NCI-H1436 (cell line): ENCODE results near the gene CLNS1A.
"Not testable (repeated sequence)": the region's sequence is repeated elsewhere in the genome, so short reads cannot be mapped to it uniquely, and the experiment has no call there.

Source experiments
- DNase-seq: peaks from one replicate; lab custom pipeline; 2025; lab: John Stamatoyannopoulos, UW

Gene CLNS1A

DNA sequence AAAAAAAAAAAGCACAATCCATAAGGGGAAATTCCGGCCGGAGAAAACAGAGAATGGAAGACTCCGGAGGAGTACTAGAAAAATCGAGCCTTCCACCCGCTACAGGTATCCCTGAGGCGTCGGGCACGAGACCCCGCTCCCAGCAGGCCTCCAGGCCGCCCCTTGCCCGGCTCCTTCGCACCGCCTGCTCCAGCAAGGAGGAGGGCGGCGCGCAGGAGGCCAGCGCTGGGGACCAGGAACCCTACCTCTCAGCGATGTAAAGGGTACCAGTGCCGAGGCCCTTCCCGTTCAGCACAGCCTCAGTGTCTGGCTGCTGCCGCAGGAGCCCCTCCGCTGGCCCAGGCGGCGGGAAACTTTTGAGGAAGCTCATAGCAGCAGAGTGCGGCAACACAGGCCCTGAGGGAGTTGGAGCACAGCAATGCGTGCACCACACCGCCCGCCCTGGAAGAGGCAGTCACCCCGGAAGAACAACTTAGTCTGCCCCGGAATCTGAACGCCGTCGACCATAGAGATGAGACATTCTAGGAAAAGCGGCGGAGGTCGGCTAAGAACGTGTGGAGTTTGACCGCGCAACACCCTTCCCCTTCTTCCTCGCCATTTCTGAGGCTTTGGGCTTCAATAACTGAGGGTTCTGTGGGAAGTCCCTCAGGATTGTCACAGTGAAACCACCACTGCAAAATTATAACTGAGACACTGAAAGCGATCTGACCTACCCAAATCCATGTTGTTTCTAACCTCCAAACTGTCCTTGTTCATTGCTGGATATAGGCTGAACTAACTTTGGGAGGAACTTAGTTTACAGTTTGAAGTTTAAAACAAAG lies at the start of gene CLNS1A:
Gene CLNS1A (minus strand): TSS at position 450 of the 821 bp plus-strand sequence. CDS start 80 bp downstream, at position 370.
- DNase-seq: peak; percentile 83

GRCh38 chr11:77687088-77687487 lies 49.5 kb upstream of the CLNS1A start:
- DNase-seq: no peak

DNA sequence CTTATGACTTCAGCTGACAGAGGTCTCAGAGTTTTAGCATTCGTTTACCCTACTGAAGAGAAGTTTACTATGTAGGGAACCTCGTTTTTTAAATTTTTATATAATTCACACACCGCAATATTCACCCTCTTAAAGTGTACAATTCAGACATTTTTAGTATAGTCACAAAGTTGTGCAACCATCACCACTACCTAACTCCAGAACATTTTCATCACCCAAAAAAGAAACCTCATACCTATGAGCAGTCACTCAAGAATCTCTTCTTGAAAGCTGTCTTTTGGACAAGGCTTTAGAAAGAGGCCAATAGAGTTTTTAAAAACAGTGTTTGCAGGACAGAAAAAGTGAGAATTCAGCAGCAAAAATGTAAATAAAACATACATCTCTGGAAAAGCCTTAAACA lies 39.5 kb upstream of the CLNS1A start:
- DNase-seq: no peak

DNA sequence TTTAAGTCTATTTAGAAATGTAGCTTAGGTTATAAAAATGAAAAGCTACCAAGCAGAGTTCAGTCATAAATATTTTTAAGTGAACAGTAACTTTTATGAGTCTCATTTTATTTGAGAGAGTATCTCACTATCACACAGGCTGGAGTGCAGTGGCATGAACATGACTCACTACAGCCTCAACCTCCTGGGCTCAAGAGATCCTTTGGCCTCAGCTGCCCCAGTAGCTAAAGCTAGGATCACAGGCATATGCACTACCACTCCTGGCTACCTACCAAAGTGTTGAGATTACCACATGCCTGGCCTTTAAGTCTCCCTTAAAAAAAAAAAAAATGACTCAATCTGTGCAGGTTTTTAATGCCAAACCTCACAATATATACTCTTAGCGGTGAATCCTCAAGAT lies 34.7 kb upstream of the CLNS1A start:
- no peak for DNase-seq

DNA sequence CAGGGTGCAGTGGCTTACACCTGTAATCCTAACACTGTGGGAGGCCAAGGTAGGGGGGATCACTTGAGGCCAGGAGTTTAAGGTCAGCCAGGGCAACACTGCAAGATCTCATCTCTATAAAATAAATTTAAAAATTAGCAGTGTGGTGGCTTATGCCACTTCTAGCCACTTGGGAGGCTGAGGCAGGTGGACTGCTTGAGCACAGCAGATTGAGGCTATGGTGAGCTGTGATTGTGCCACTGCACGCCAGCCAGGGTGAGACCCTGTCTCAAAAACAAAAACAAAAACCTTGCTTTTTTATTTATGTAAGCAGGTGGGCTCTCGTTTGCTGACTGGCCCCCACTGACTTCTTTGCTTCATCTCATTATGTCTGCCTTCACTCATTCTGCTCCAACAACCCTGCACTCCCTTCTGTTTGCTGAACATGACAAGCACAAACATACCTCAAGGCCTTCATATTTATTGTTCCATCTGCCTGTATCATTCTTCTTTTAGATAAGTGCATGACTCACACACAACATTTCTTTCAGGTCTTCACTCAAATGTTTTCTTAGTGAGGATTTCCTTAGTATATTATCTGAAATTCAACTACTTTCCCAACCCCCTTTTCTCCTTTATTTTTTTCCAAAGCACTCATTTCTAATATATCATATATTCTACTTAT lies 32.4 kb upstream of the CLNS1A start:
- no peak for DNase-seq

DNA sequence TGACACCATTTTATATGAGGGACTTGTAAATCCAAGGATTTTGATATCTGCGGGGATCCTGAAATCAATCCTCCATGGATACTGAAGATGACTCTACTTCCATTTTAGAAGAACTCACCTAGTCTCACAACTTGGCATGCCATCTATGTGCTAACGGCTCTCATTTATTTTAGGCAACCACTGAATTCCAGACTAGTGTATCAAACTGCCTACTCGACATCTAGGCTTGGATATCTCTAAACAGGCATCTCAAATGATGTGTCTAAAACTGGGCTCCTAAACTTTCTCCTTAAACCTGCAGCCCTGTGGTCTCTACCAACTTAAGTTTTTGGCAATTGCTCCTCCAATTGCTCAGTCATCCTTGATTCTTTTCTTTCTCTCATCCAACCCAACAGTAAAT lies 31.2 kb upstream of the CLNS1A start:
- no peak for DNase-seq

- no peak for DNase-seq
These were observed 27.8 kb upstream of the CLNS1A start for GRCh38 chr11:77665240-77665965.

DNA sequence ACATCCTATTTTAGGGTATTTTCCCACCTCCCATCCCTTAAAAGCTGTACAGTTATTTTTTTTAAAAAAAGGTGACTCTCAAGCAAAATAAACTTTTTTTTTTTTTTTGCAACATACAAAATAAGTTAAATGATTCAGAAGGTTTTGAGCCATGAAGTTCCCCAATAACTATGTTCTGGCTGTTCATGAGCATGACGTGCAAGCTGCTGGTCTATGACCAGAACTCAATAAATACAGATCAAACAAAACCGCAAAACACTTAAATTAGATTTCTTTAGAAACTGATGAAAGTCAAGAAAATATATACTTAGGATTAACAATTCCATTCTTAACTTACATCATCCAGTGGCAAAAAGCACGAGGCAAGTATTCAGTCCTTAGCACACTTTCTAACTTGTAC lies 24.1 kb upstream of the CLNS1A start:
- no peak for DNase-seq

GRCh38 chr11:77660947-77661346 lies 23.4 kb upstream of the CLNS1A start:
- DNase-seq: no peak

GRCh38 chr11:77658213-77659013 lies 20.8 kb upstream of the CLNS1A start:
- no peak for DNase-seq

DNA sequence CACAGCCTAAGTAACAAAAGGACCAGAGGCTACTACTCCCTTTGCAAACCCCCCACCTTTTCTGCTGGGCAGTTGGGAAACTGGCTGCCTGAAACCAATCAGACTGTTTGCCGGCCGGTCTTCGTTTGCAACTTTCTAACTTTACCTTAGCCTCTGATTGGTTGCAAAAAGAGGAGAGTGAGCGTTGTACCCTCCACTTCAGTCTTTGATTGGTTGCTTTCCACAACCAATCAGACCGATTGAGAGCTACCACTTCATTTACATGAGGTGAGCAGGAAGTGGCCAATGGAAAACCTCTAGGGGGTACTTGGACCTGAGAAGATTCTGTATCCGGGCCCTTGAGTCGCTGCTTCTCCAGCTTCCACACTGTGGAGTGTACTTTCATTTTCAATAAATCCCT lies 18.8 kb upstream of the CLNS1A start:
- no peak for DNase-seq

GRCh38 chr11:77654770-77655434 lies 17.3 kb upstream of the CLNS1A start:
- DNase-seq: no peak

DNA sequence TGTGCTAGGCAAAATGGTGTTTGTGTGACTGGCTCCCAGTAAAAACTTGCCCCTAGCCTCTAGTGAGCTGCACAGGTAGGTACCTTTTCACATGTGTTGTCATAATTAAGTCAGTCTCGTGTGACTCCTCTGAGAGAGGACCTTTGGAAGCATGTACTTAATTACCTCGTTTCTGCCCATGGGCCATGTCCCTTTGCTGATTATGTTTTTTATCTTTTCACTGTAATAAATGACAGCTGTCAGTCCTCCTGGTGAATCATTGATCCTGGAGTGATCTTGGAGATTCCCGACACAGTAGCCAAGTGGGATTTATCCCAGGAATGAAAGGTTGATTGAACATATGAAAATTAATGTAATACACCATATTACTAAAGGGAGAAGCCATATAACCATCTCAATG lies 12.5 kb upstream of the CLNS1A start:
- no peak for DNase-seq

- no peak for DNase-seq
These were observed 10.2 kb upstream of the CLNS1A start for GRCh38 chr11:77647654-77648305.

- DNase-seq: no peak
These were observed 7.3 kb upstream of the CLNS1A start for GRCh38 chr11:77644887-77645286.

GRCh38 chr11:77642228-77642627 lies 4.6 kb upstream of the CLNS1A start:
- no peak for DNase-seq

DNA sequence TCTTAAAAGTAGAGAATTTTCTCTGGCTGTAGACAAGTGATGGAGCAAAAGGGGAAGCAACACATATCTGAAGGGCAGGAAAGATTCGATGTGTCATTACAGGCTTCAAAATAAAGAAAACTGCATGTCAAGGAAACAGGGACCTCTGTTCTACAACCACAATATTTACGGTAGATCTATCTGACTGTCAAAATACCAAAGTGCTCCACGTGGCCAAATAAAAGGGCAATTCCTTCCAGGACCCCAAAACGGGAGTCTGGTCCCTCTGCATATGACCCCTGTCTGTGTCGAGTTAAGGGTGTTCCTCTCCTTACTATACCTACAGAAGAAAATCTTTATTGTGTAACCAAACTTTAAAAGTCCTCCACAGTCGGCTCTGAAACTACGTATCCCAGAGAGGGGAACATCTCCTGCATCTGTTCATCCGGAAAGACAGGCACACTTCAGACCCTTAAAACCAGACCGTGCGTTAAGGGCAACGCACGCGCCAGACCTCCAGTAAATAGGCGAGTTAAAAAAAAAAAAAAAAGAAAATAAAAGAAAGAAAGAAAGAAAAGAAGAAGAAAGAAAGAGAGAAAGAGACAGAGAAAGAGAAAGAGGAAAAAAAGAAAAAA lies 756 bp downstream of the CLNS1A start:
- DNase-seq: no peak

DNA sequence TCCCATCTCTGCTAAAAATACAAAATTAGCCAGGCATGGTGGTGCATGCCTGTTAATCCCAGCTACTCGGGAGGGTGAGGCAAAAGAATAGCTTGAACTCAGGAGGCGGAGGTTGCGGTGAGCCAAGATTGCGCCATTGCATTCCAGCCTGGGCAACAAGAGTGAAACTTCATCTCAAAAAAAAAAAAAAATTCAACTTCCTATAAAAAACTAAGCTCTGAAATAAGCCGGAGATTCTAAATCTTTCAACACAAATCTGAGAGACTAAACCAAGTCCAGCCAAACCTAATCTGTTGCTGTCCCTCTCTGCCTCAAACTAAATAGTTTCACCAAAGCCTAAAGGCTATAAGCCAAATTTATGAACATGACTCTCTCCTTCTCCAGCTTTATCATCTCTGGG lies 3.7 kb downstream of the CLNS1A start:
- DNase-seq: not testable (repeated sequence)

- no peak for DNase-seq
These were observed 7.4 kb downstream of the CLNS1A start for GRCh38 chr11:77630157-77630710.

DNA sequence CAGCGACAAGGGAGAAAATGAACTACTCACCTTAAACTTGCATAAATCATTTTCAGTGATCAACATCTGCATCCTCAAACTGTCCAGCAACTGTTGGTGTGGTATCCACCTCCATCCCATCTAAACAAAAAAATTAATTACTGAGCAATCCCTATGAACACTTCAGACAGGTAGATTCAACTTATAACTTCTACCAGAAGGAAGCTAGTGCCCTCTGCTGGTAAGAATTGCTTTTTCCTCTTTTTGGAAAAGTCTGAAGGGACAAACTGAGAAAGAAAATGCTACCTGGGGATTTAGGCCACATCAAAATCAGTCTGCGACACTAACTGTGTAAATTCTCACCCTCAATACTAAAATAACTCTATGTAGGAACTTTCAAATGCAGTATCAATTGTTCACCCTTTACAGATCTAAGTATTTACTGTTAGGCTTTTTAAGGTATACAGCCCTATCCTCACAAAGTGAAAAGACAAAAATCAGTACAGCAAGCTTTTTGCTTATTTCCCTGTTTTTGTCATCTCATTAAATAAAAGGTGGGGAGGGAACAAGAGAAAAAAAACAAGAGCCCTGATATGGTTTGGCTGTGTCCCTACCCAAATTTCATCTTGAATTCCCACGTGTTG lies 17.9 kb downstream of the CLNS1A start:
- peak; percentile 53 for DNase-seq
